ENCODE measurements around the gene CLEC4M.
"Not testable (repeated sequence)": the region's sequence is repeated elsewhere in the genome, so short reads cannot be mapped to it uniquely, and the experiment has no call there.

CLEC4M gene

DNA sequence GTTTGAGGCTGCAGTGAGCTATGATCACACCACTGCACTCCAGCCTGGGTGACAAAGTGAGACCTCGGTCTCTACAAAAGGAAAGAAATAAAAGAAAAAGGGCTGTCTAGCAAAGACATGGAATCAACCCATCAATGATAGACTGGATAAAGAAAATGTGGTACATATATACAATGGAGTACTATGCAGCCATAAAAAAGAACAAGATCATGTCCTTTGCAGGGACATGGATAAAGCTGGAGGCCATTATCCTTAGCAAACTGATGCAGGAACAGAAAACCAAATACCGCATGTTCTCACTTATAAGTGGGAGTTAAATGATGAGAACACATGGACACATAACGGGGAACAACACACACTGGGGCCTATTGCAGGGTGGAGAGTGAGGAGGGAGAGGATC is 53.0 kb downstream of the CLEC4M start:
- DNase-seq = not testable (repeated sequence)

- no peak for DNase-seq
Observed at GRCh38 chr19:7817801-7818200, 54.8 kb downstream of the CLEC4M start.

DNA sequence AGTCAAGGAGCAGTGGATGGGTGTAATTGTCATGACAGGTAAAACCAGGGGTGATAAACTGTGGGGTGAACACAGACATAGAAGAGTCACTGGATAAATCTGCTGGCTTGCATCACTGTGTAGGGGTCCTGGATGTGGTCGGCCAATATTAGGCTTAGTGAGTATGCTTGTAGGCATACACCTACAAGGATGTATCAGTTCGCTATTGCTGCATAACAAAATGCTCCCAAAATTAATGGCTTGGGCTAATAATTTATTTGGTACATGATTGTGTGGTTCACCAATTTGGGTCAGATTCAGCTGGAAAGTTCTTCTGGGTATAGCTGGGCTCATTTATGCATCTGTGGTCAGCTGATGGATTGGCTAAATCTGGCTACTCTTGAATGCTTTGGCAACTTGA is 55.8 kb downstream of the CLEC4M start:
- DNase-seq = no peak

Data from activated effector memory CD4-positive, alpha-beta T cell treated with Interleukin-2 at 50 U/mL for 16 hours (primary cell).